GM23248 (cell line): ENCODE data around the gene MBTPS2.

Source experiments
- EZH2 ChIP-seq: fragments of 200-600 bp; sonication (generic); IDR thresholded peaks from 2 replicates; pipeline ENCODE4 v1.6.1; 2018; ENCODE audit warnings: antibody characterized with exemption, mild to moderate bottlenecking; ENCODE audit not compliant: insufficient read depth, poor library complexity, severe bottlenecking
- EZH2phosphoT487 ChIP-seq: fragments of 200-600 bp; sonication (generic); IDR thresholded peaks from 2 replicates; pipeline ENCODE4 v1.6.1; 2018; ENCODE audit warnings: antibody characterized with exemption, moderate library complexity, mild to moderate bottlenecking, low read depth; ENCODE audit not compliant: insufficient read depth

- TF ChIP-seq EZH2 = no peak
- TF ChIP-seq EZH2phosphoT487 = no peak
Observed at GRCh38 chrX:21837056-21837455, 2.4 kb upstream of the MBTPS2 start.
